H1 (cell line): ENCODE results near the gene MBOAT2. TPM values are rescaled to one million over a fixed set of nuclear protein-coding genes. Genes with fewer than 3 reads are reported as not detected.
"Not testable (repeated sequence)": the region's sequence is repeated elsewhere in the genome, so short reads cannot be mapped to it uniquely, and the experiment has no call there.

ENCODE experiments used
- CTCF ChIA-PET: fragments of 300-600 bp; sonication (Branson Sonifier 250); formaldehyde crosslinking; loops from one replicate; lab custom pipeline; 2021; ENCODE audit not compliant: partially characterized antibody; lab: Charles Lee
- POLR2A ChIA-PET: fragments of 300-600 bp; sonication (Branson Sonifier 250); formaldehyde crosslinking; loops from one replicate; lab custom pipeline; 2021; ENCODE audit warnings: inconsistent platforms; ENCODE audit not compliant: partially characterized antibody; lab: Charles Lee
- DNase-seq, 2 experiments: peaks; one replicate each; pipeline versions ENCODE4 v3.0.0 to v3.0.0-alpha.2; 2010 to 2022; ENCODE audit warnings: low spot score in 2 of 2, low read depth in 1 of 2, mixed read lengths in 1 of 2
- FAIRE-seq: peaks from 2 replicates; lab custom pipeline; 2011; peaks lifted over from hg19 to GRCh38; lab: Jason Lieb, UNC
- H2AFZ ChIP-seq: 2 replicates; pipeline ENCODE4 v1.8.1; 2012; ENCODE audit warnings: low read length, inconsistent platforms
- H2AK5ac ChIP-seq: 2 replicates; pipeline ENCODE4 v1.6.1; 2013; ENCODE audit warnings: low read depth, low read length
- H2BK120ac ChIP-seq: replicated peaks from 2 replicates; pipeline ENCODE3; 2013; ENCODE audit warnings: low read depth, low read length, inconsistent platforms
- H2BK12ac ChIP-seq: 2 replicates; pipeline ENCODE4 v1.6.1; 2013; ENCODE audit warnings: low read depth, low read length
- H2BK15ac ChIP-seq: 2 replicates; pipeline ENCODE4 v1.6.1; 2013; ENCODE audit warnings: low read length
- H2BK20ac ChIP-seq: 2 replicates; pipeline ENCODE4 v1.6.1; 2013; ENCODE audit warnings: low read length
- H2BK5ac ChIP-seq: 2 replicates; pipeline ENCODE4 v1.6.1; 2013; ENCODE audit warnings: low read depth, low read length
- H3K14ac ChIP-seq: 2 replicates; pipeline ENCODE4 v1.6.1; 2013; ENCODE audit warnings: inconsistent platforms; ENCODE audit not compliant: insufficient read length
- H3K18ac ChIP-seq: 2 replicates; pipeline ENCODE4 v1.6.1; 2013; ENCODE audit warnings: low read length; ENCODE audit errors: extremely low read depth
- H3K23ac ChIP-seq: 2 replicates; pipeline ENCODE4 v1.6.1; 2013; ENCODE audit warnings: inconsistent platforms; ENCODE audit not compliant: insufficient read length
- H3K23me2 ChIP-seq: 2 replicates; pipeline ENCODE4 v1.6.1; 2013; ENCODE audit warnings: low read depth, low read length
- H3K27ac ChIP-seq: 2 replicates; pipeline ENCODE4 v1.6.1; 2011; ENCODE audit warnings: low read depth, low read length, inconsistent platforms
- H3K27me3 ChIP-seq, 4 experiments: replicated peaks in 1 of 4; 1 replicate in 1 of 4; 2 replicates in 3 of 4; pipeline versions ENCODE4 v1.6.1 to v1.8.1; 2011 to 2013; ENCODE audit warnings: low read length in 3 of 4, mild to moderate bottlenecking in 3 of 4, inconsistent platforms in 2 of 4, mixed read lengths in 2 of 4, moderate library complexity in 1 of 4; ENCODE audit not compliant: control insufficient read depth in 3 of 4, insufficient read depth in 3 of 4; ENCODE audit errors: extremely low read depth in 1 of 4
- H3K36me3 ChIP-seq, 4 experiments: 2 replicates each; pipeline versions ENCODE4 v1.6.1 to v1.8.1; 2011 to 2013; ENCODE audit warnings: mild to moderate bottlenecking in 4 of 4, low read length in 3 of 4, moderate library complexity in 2 of 4, control low read depth in 1 of 4, inconsistent platforms in 1 of 4; ENCODE audit not compliant: insufficient read depth in 4 of 4, control insufficient read depth in 2 of 4
- H3K4ac ChIP-seq: replicated peaks from 2 replicates; pipeline ENCODE3; 2013; ENCODE audit warnings: low read length, low read depth, mixed read lengths, inconsistent platforms; ENCODE audit not compliant: insufficient read length
- H3K4me1 ChIP-seq, 4 experiments: replicated peaks in 1 of 4; 1 replicate in 1 of 4; 2 replicates in 3 of 4; pipeline versions ENCODE4 v1.6.1 to v1.8.1; 2011 to 2013; ENCODE audit warnings: low read length in 3 of 4, inconsistent platforms in 2 of 4, mixed read lengths in 1 of 4; ENCODE audit not compliant: insufficient read depth in 4 of 4, control insufficient read depth in 3 of 4
- H3K4me2 ChIP-seq, 2 experiments: 2 replicates each; pipeline versions ENCODE4 v1.6.1 to v1.8.1; 2011 to 2013; ENCODE audit warnings: low read depth in 2 of 2, low read length in 2 of 2, control low read depth in 1 of 2, inconsistent platforms in 1 of 2, mild to moderate bottlenecking in 1 of 2; ENCODE audit not compliant: insufficient read depth in 1 of 2
- H3K4me3 ChIP-seq, 4 experiments: fragments of 200-600, 300-600 bp in 1 of 4; sonication (generic), shearing (Covaris generic), sonication (Bioruptor Twin) in 1 of 4; 2 replicates each; pipeline versions ENCODE4 v1.5.1 to v1.8.1; 2011 to 2016; ENCODE audit warnings: low read length in 4 of 4, low read depth in 3 of 4, control low read depth in 2 of 4, inconsistent platforms in 2 of 4, mild to moderate bottlenecking in 2 of 4, mixed read lengths in 1 of 4, moderate library complexity in 1 of 4; ENCODE audit not compliant: insufficient read depth in 2 of 4; ENCODE audit errors: extremely low read depth in 1 of 4
- H3K56ac ChIP-seq: replicated peaks from 2 replicates; pipeline ENCODE3; 2013; ENCODE audit warnings: low read depth, mild to moderate bottlenecking, mixed read lengths, low read length, inconsistent platforms; ENCODE audit not compliant: insufficient read length
- H3K79me1 ChIP-seq: 2 replicates; pipeline ENCODE4 v1.6.1; 2013; ENCODE audit warnings: low read depth, low read length, control low read depth
- H3K79me2 ChIP-seq, 2 experiments: 2 replicates each; pipeline versions ENCODE4 v1.6.1 to v1.8.1; 2012 to 2013; ENCODE audit warnings: low read length in 2 of 2, mild to moderate bottlenecking in 2 of 2, inconsistent platforms in 1 of 2; ENCODE audit not compliant: insufficient read depth in 2 of 2, control insufficient read depth in 1 of 2
- H3K9ac ChIP-seq, 4 experiments: replicated peaks in 1 of 4; 1 replicate in 1 of 4; 2 replicates in 3 of 4; pipeline versions ENCODE4 v1.6.1 to v1.8.1; 2011 to 2013; ENCODE audit warnings: low read depth in 3 of 4, low read length in 3 of 4, control low read depth in 2 of 4, mild to moderate bottlenecking in 2 of 4, moderate library complexity in 2 of 4, inconsistent platforms in 1 of 4; ENCODE audit errors: extremely low read depth in 1 of 4
- H3K9me3 ChIP-seq, 2 experiments: 2 replicates each; pipeline versions ENCODE4 v1.6.1 to v1.8.1; 2012 to 2013; ENCODE audit warnings: mild to moderate bottlenecking in 2 of 2, moderate library complexity in 2 of 2, control low read depth in 1 of 2, inconsistent platforms in 1 of 2, low read depth in 1 of 2, low read length in 1 of 2, mixed read lengths in 1 of 2; ENCODE audit not compliant: insufficient read depth in 2 of 2
- H4K20me1 ChIP-seq, 2 experiments: replicated peaks in 1 of 2; 2 replicates each; pipeline versions ENCODE3 to v1.8.1; 2011 to 2013; ENCODE audit warnings: inconsistent platforms in 2 of 2, low read length in 2 of 2, mild to moderate bottlenecking in 1 of 2; ENCODE audit not compliant: insufficient read depth in 2 of 2, control insufficient read depth in 1 of 2
- H4K5ac ChIP-seq: 2 replicates; pipeline ENCODE4 v1.6.1; 2013; ENCODE audit warnings: low read length, low read depth, mixed read lengths, inconsistent platforms; ENCODE audit not compliant: insufficient read length
- H4K8ac ChIP-seq: 2 replicates; pipeline ENCODE4 v1.8.0; 2013; ENCODE audit warnings: mild to moderate bottlenecking, moderate library complexity, low read length, inconsistent platforms; ENCODE audit not compliant: insufficient read depth; ENCODE audit errors: extremely low read depth
- H4K91ac ChIP-seq: replicated peaks from 2 replicates; pipeline ENCODE3; 2013; ENCODE audit warnings: low read length, mixed read lengths, inconsistent platforms; ENCODE audit not compliant: insufficient read length
- WGBS, 2 experiments: shearing (Covaris generic) in 1 of 2; methylation state at CpG; one replicate each; pipeline versions ENCODE4 v1.1.6 to v1.1.7; 2013 to 2015; ENCODE audit warnings: low lambda C conversion rate in 2 of 2, mixed read lengths in 2 of 2, inconsistent platforms in 1 of 2, low coverage in 1 of 2, missing lambda C conversion rate in 1 of 2; ENCODE audit not compliant: insufficient replicate concordance in 2 of 2, insufficient coverage in 1 of 2, insufficient read length in 1 of 2; ENCODE audit errors: extremely low coverage in 1 of 2, missing lambda C conversion rate in 1 of 2; 5-methylcytosine and 5-hydroxymethylcytosine counted together
- polyA plus RNA-seq, 7 experiments: library from polyadenylated mRNA; depleted of rRNA in 3 of 7; stranded (reverse) in 5 of 7; unstranded in 2 of 7; fragments of >200 nt in 5 of 7; fragments of 200-250 nt in 2 of 7; gene quantifications; 1 replicate in 5 of 7; 2 replicates in 1 of 7; 4 replicates in 1 of 7; pipeline versions ENCODE4 v1.2.1 to v1.2.3, GENCODE V29; 2011 to 2013; ENCODE audit warnings: missing spikeins in 2 of 7, mixed read lengths in 2 of 7
- total RNA-seq: library from RNA; stranded (reverse); fragmentation: NEBNext Ultra II Directional; extraction: Animal tissue kit (Norgen Biotek cat#: 25700); gene quantifications from 2 replicates; pipeline ENCODE4 v1.2.1, GENCODE V29; 2021

MBOAT2 gene
- total and polyA plus RNA-seq, 2 of the 8 experiments (the other 6 are each of a cell fraction or from before 2014, with no cell fraction given), result 11.2 to 23.4 TPM

- H2BK12ac ChIP-seq, H3K14ac ChIP-seq, H2BK20ac ChIP-seq, H4K20me1 ChIP-seq, H3K27me3 ChIP-seq, H3K56ac ChIP-seq, H3K18ac ChIP-seq, H2BK120ac ChIP-seq, H2AFZ ChIP-seq, CTCF ChIA-PET, H2BK5ac ChIP-seq, H3K23me2 ChIP-seq, DNase-seq, H3K79me2 ChIP-seq, H3K9me3 ChIP-seq, H3K36me3 ChIP-seq, H3K9ac ChIP-seq, H4K91ac ChIP-seq, H3K4me1 ChIP-seq, H4K5ac ChIP-seq, H2BK15ac ChIP-seq, H3K4ac ChIP-seq, H3K23ac ChIP-seq, FAIRE-seq, H3K79me1 ChIP-seq, H3K27ac ChIP-seq, POLR2A ChIA-PET, H4K8ac ChIP-seq, H3K4me3 ChIP-seq, H2AK5ac ChIP-seq, H3K4me2 ChIP-seq: not testable (repeated sequence)
- 93% methylated on average over 5 of the region's 5 CpGs; no CpG with 5 or more reads in 1 of the 2 experiments for WGBS, 2 experiments
Measured at GRCh38 chr2:9051451-9051850, 48.0 kb upstream of the MBOAT2 start.
